Heart left ventricle (tissue), 16 donors: Measurements from ENCODE around the gene ZBTB14. TPM values are rescaled to one million over a fixed set of nuclear protein-coding genes. Genes with fewer than 3 reads are reported as not detected.

Experiments used
- ATAC-seq, 4 donors: fragments of 200-7000 bp; cut with Tn5 transposase; one replicate each; pipeline ENCODE4 v1.9.1; 2020 to 2022; ENCODE audit warnings: moderate library complexity in 4 of 4, mild to moderate bottlenecking in 3 of 4, moderate number of reproducible peaks in 1 of 4
- DNase-seq, 5 donors: peaks; one replicate each; pipeline ENCODE4 v3.0.0-alpha.2; 2020
- H3K27ac ChIP-seq, 12 donors: fragments of 200-600 bp; sonication (generic) in 4 of 12; one replicate each; pipeline versions ENCODE4 v1.5.0 to v1.8.0; 2016 to 2022; ENCODE audit warnings: mild to moderate bottlenecking in 2 of 12
- H3K27me3 ChIP-seq, 9 donors: fragments of 200-600 bp; sonication (generic) in 2 of 9; one replicate each; pipeline versions ENCODE4 v1.5.1 to v1.8.0; 2016 to 2022; ENCODE audit warnings: mild to moderate bottlenecking in 3 of 9
- H3K36me3 ChIP-seq, 9 donors: fragments of 200-600 bp; sonication (generic) in 2 of 9; one replicate each; pipeline versions ENCODE4 v1.5.0 to v1.8.0; 2018 to 2022; ENCODE audit warnings: mild to moderate bottlenecking in 2 of 9
- H3K4me1 ChIP-seq, 12 donors: fragments of 200-600 bp; sonication (generic) in 4 of 12; one replicate each; pipeline versions ENCODE4 v1.5.0 to v1.8.0; 2016 to 2022; ENCODE audit warnings: mild to moderate bottlenecking in 3 of 12
- H3K4me3 ChIP-seq, 12 donors: fragments of 200-600 bp; sonication (generic) in 4 of 12; one replicate each; pipeline versions ENCODE4 v1.5.0 to v1.8.0; 2017 to 2022; ENCODE audit warnings: mild to moderate bottlenecking in 9 of 12, moderate library complexity in 4 of 12
- H3K9me3 ChIP-seq, 12 donors: fragments of 200-600 bp; sonication (generic) in 4 of 12; one replicate each; pipeline versions ENCODE4 v1.5.0 to v1.8.0; 2016 to 2022; ENCODE audit warnings: mild to moderate bottlenecking in 1 of 12
- POLR2A ChIP-seq, 2 donors: fragments of 450-650 bp; IDR thresholded peaks; one replicate each; pipeline ENCODE4 v1.6.1; 2017; ENCODE audit warnings: antibody characterized with exemption in 2 of 2, mild to moderate bottlenecking in 2 of 2, moderate library complexity in 2 of 2
- WGBS, 4 donors: extraction: QIAGEN DNeasy Blood & Tissue Kit in 2 of 4; methylation state at CpG; one replicate each; pipeline versions ENCODE4 v1.1.5 to v1.1.7; 2013 to 2018; 5-methylcytosine and 5-hydroxymethylcytosine counted together
- intact Hi-C, 10 donors: fragments of 100-400 bp; cut with DNase I; formaldehyde crosslinking; loops; one replicate each; pipeline versions ENCODE4 v1.11.1 to v1.14.2; 2022
- polyA plus RNA-seq, 2 donors: library from polyadenylated mRNA; stranded (reverse); fragments of 200-250 nt; gene quantifications; one replicate each; pipeline ENCODE4 v1.2.3, GENCODE V29; 2013
- total RNA-seq, 9 donors: library from RNA; depleted of rRNA in 2 of 9; stranded (reverse); fragments of >200 nt in 2 of 9; fragmentation: NEBNext Ultra II Directional in 3 of 9; extraction: Animal tissue kit (Norgen Biotek cat#: 25700) in 3 of 9; gene quantifications; one replicate each; pipeline versions ENCODE4 v1.1.0 to v1.2.4, GENCODE V29; 2016 to 2023
- TF ChIP-seq, protein P1 (sequence below), 12 donors: fragments of 200-600 bp; sonication (generic) in 4 of 12; IDR thresholded peaks; one replicate each; pipeline versions ENCODE4 v1.5.0 to v1.8.0; 2018 to 2022; ENCODE audit warnings: antibody characterized with exemption in 12 of 12, mild to moderate bottlenecking in 5 of 12
- donor health status: ischemic (EF 13 %, LVEDD 7.1; RV severe dilation, severe dysfunction).
- donor health status: healthy with polysubstance abuse.
- donor health status: DM: no; HTN: yes; CAD: no.
- donor health status: DM: no; HTN: no; CAD: no.
- donor health status: ischemic (EF 25% LVEDD 6.9; RV normal size, moderate dysfunction).
- donor health status: ischemic (EF 25% LVEDD 5.7; RV mildly dilated, moderate dysfunction).
- donor health status: healthy.
- donor health status: DM: yes; HTN: yes; CAD: no.
- donor health status: ischemic (EF 35%, LVEDD 5.7; RV mildly dilated, moderate dysfunction).
- donor health status: nonischemic (EF 11% LVEDD 7.7; RV severe dilation, severe dysfunction).
- donor health status: DM: yes; HTN: yes; CAD: no.
- donor health status: PGD.
- donor health status: ischemic (EF 29% LVEDD 5.4; RV normal size, mild dysfunction).
- donor health status: nonischemic (EF 23%, LVEDD 6.1; RV moderate dilation, normal function).

The ZBTB14 gene
- total and polyA plus RNA-seq, 11 donors, result 2.3 to 9.5 (median 6.7) TPM

DNA sequence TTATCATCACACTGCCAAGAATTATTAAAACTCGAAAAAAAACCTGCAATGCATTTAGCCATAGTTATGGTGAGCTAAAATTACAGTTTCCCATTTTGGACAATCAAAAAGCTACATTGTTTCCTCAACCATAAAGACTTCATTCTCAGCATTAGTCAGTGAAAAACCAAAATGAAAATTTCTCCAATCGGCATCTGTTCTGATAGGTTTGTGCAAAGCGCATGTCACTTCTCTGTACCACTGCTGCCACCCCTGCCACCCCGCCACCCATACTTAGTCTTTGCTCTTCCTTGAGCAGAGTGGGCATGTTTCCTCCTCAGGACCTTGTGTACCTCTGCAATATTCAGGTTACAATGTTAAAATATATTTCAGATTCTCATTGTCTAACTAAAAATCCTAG lies 7.1 kb upstream of the ZBTB14 start:
- H3K4me1 ChIP-seq, result no peaks in the 10 kb centered on the region
- DNase-seq (no peak), ATAC-seq (no peak)
- no peak for TF ChIP-seq POLR2A (IDR thresholded peaks at IDR 0.05)
- TF ChIP-seq, protein P1, sequence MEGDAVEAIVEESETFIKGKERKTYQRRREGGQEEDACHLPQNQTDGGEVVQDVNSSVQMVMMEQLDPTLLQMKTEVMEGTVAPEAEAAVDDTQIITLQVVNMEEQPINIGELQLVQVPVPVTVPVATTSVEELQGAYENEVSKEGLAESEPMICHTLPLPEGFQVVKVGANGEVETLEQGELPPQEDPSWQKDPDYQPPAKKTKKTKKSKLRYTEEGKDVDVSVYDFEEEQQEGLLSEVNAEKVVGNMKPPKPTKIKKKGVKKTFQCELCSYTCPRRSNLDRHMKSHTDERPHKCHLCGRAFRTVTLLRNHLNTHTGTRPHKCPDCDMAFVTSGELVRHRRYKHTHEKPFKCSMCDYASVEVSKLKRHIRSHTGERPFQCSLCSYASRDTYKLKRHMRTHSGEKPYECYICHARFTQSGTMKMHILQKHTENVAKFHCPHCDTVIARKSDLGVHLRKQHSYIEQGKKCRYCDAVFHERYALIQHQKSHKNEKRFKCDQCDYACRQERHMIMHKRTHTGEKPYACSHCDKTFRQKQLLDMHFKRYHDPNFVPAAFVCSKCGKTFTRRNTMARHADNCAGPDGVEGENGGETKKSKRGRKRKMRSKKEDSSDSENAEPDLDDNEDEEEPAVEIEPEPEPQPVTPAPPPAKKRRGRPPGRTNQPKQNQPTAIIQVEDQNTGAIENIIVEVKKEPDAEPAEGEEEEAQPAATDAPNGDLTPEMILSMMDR (IDR thresholded peaks at IDR 0.05), result no peak
- WGBS, 4 donors, result 75 to 83% (median 81%) methylated on average over 4 of the region's 4 CpGs
- H3K36me3 ChIP-seq, result no peaks in the 10 kb centered on the region
- peaks cover 0 to 17% (median 0%) of the 10 kb centered on the region in 9 donors for H3K27me3 ChIP-seq
- H3K4me3 ChIP-seq, result no peak overlapping the region
- H3K9me3 ChIP-seq, result no peaks in the 10 kb centered on the region
- H3K27ac ChIP-seq, result no peak overlapping the region
- intact Hi-C loops, result no loop called here

DNA sequence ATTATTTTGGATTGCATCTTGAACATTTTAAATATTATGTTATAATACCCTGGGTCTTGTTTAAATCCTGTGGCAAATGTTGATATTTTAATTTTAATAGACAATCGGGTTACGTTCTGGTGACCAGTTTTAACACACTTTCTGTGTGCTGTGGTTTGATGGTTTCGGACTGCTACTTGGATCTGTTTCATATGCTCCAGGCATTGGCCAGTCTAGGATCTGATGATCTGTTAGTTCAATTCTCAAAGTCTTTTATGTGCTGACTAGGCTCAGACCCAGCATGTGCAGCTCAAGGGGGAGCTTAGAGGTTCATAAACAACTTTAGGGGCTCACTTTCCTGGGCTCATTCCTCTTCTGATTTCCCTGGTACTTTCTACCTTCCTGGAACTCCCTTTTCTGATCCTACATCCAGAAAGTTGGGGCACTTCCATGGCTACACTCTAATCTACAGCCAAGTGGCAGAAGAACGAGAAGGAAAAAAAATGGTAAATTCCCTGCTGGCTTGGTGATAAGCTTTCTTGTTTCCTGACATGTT lies 5.0 kb upstream of the ZBTB14 start:
- intact Hi-C loops, result no loop called here
- Histone ChIP-seq H3K4me3 (no peak overlapping the region), H3K27ac (no peak overlapping the region), H3K9me3 (no peaks in the 10 kb centered on the region), H3K4me1 (peaks cover 0 to 10% (median 0%) of the 10 kb centered on the region in 12 donors), H3K27me3 (peaks cover 0 to 17% (median 0%) of the 10 kb centered on the region in 9 donors), H3K36me3 (no peaks in the 10 kb centered on the region)
- ATAC-seq (no peak), DNase-seq (no peak)
- no peak for TF ChIP-seq POLR2A (IDR thresholded peaks at IDR 0.05)
- TF ChIP-seq, protein P1 (IDR thresholded peaks at IDR 0.05), result no peak
- WGBS, 4 donors, result 70 to 74% (median 72%) methylated on average over 4 of the region's 4 CpGs

DNA sequence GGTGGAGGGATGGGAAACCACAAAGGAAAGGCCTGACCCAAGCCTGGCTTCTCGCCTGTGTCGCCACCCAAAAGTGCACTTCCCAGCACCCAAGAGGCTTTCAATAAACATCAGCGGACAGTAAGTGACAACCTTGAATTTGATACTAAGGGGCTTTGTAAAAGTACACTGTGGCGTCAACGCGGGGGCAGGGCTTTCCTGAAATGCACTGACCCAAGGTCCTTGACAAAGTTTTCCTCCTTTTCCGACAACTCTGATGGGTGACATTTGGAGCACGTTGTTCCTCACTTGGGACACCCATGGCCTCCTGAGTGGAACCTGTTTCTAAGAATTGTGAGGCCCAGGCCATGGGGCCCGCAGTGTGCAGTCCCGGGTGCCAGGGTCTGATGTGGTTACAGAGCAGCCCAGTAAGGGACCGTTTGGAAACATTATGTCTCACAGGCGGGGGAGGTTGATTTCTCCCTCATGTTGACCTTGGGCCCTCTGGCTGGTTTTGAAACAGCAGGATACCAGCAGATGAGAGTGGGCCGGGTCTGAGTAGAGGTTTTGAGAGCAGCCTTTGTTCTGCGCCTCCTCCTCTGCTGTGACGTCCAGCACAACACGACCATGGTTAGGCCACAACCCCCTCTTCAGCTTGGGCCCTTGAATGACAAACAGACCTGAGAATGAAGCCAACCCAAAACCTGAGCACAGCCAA lies 2.8 kb upstream of the ZBTB14 start:
- Histone ChIP-seq H3K4me3 (no peak overlapping the region), H3K27me3 (peaks cover 0 to 17% (median 0%) of the 10 kb centered on the region in 9 donors), H3K4me1 (peaks cover 0 to 17% (median 10%) of the 10 kb centered on the region in 12 donors), H3K9me3 (no peaks in the 10 kb centered on the region), H3K36me3 (no peaks in the 10 kb centered on the region), H3K27ac (no peak overlapping the region)
- no peak for TF ChIP-seq POLR2A (IDR thresholded peaks at IDR 0.05)
- TF ChIP-seq, protein P1 (IDR thresholded peaks at IDR 0.05), result no peak
- intact Hi-C loops, result loop anchor here in 3 of 10 donors (5.0 to 10.0 kb wide), 2 partner anchors 61 to 1426 kb away; partner anchors contain the start of gene ARHGAP28 (in 1 of the 3)
- ATAC-seq, result no peak
- WGBS, 4 donors, result 87 to 88% (median 88%) methylated on average over 14 to 16 of the region's 16 CpGs
- peak in 1 of 5 donors; percentile 9 for DNase-seq

DNA sequence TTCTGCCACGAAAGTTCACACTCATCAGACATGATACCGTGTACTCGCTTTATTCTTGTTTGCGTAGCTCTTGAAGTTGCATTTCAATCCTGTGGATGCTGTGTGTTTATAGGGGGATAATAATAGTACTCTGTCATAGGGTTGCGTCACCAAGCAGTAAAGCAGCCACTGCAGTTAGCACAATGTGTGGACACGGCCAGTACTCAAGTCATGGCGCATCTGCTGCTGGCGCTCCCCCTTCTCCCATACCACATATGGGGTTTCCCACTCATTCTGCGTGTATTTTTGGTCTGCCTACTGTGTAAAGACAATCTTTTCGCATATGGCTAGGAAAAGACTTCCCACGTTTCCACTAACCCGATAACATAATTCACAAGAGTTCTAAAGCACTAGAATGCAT lies 2.1 kb upstream of the ZBTB14 start:
- 94 to 96% (median 96%) methylated on average over 12 of the region's 12 CpGs for WGBS, 4 donors
- Histone ChIP-seq H3K27ac (peak overlapping the region in 3 of 12 donors; percentile 88 to 100 (median 97)), H3K4me1 (peaks cover 0 to 19% (median 12%) of the 10 kb centered on the region in 12 donors), H3K36me3 (peaks cover 0 to 4% (median 0%) of the 10 kb centered on the region in 9 donors), H3K9me3 (no peaks in the 10 kb centered on the region), H3K4me3 (peak overlapping the region in 2 of 12 donors; percentile 79 to 87), H3K27me3 (peaks cover 0 to 17% (median 0%) of the 10 kb centered on the region in 9 donors)
- intact Hi-C loops, result loop anchor here in 6 of 10 donors (1.0 to 10.0 kb wide), 5 partner anchors 59 to 1427 kb away; partner anchors contain the start of gene ARHGAP28 (in 1 of the 6)
- DNase-seq, result no peak
- TF ChIP-seq POLR2A (IDR thresholded peaks at IDR 0.05), result no peak
- TF ChIP-seq, protein P1 (IDR thresholded peaks at IDR 0.05), result no peak
- no peak for ATAC-seq
